ENCODE measurements around the gene FBXL7.

Gene FBXL7

GRCh38 chr5:15886156-15886555, 386.2 kb downstream of the FBXL7 start:
- TF ChIP-seq CSRNP3 (CRISPR knock-in tag; IDR thresholded peaks at IDR 0.05): no peak
- TF ChIP-seq RARB (CRISPR knock-in tag; IDR thresholded peaks at IDR 0.05): no peak
- TF ChIP-seq TOX (CRISPR knock-in tag; IDR thresholded peaks at IDR 0.05; ENCODE audit: borderline replicate concordance): no peak
- TF ChIP-seq POU6F1 (CRISPR knock-in tag; IDR thresholded peaks at IDR 0.05; ENCODE audit: borderline replicate concordance, low read depth): no peak
- TF ChIP-seq ARNTL (CRISPR knock-in tag; IDR thresholded peaks at IDR 0.05; ENCODE audit: borderline replicate concordance, low read depth): no peak
- no peak for TF ChIP-seq ZNF8 (CRISPR knock-in tag; IDR thresholded peaks at IDR 0.05)
- no peak for TF ChIP-seq TSHZ2 (CRISPR knock-in tag; IDR thresholded peaks at IDR 0.05)
- TF ChIP-seq PATZ1 (CRISPR knock-in tag; IDR thresholded peaks at IDR 0.05; ENCODE audit: borderline replicate concordance): no peak
- TF ChIP-seq CSDC2 (CRISPR knock-in tag; IDR thresholded peaks at IDR 0.05): no peak
- TF ChIP-seq PPARA (CRISPR knock-in tag; IDR thresholded peaks at IDR 0.05; ENCODE audit: borderline replicate concordance): no peak
- TF ChIP-seq TCF4 (CRISPR knock-in tag; IDR thresholded peaks at IDR 0.05; ENCODE audit: borderline replicate concordance): no peak
- TF ChIP-seq CREB5 (CRISPR knock-in tag; IDR thresholded peaks at IDR 0.05; ENCODE audit: low read depth): no peak
- no peak for TF ChIP-seq ZFP30 (CRISPR knock-in tag; IDR thresholded peaks at IDR 0.05)
- no peak for TF ChIP-seq ESRRG (CRISPR knock-in tag; IDR thresholded peaks at IDR 0.05)
- ATAC-seq: no peak

- no peak for ATAC-seq
- TF ChIP-seq TSHZ2 (CRISPR knock-in tag; IDR thresholded peaks at IDR 0.05) (no peak), RARB (CRISPR knock-in tag; IDR thresholded peaks at IDR 0.05) (no peak), ARNTL (CRISPR knock-in tag; IDR thresholded peaks at IDR 0.05; ENCODE audit: borderline replicate concordance, low read depth) (no peak), CREB5 (CRISPR knock-in tag; IDR thresholded peaks at IDR 0.05; ENCODE audit: low read depth) (no peak), TOX (CRISPR knock-in tag; IDR thresholded peaks at IDR 0.05; ENCODE audit: borderline replicate concordance) (no peak), CSDC2 (CRISPR knock-in tag; IDR thresholded peaks at IDR 0.05) (no peak), SNAI2 (CRISPR knock-in tag; IDR thresholded peaks at IDR 0.05) (no peak), ZNF565 (CRISPR knock-in tag; conservative IDR thresholded peaks at IDR 0.05; ENCODE audit: low read depth) (no peak)
Measured at GRCh38 chr5:15887093-15887492, 387.1 kb downstream of the FBXL7 start.
